Right ventricle myocardium superior (tissue), 1 donor: ENCODE data around the gene MYRIP. TPM values are rescaled to one million over a fixed set of nuclear protein-coding genes. Genes with fewer than 3 reads are reported as not detected.
"Not testable (repeated sequence)": the region's sequence is repeated elsewhere in the genome, so short reads cannot be mapped to it uniquely, and the experiment has no call there.

Source experiments
- ATAC-seq: fragments of 200-7000 bp; cut with Tn5 transposase; one replicate; pipeline ENCODE4 v1.9.1; 2020; ENCODE audit warnings: mild to moderate bottlenecking; ENCODE audit not compliant: poor library complexity
- DNase-seq: peaks from one replicate; pipeline ENCODE4 v3.0.0-alpha.2; 2020
- intact Hi-C: fragments of 100-400 bp; cut with DNase I; formaldehyde crosslinking; loops from one replicate; pipeline ENCODE4 v1.11.2; 2022
- long read RNA-seq: library from polyadenylated mRNA; unstranded; transcript quantifications from one replicate; pipeline ENCODE4 v2.0.0, GENCODE V29; 2021
- total RNA-seq: library from RNA; stranded (reverse); fragmentation: NEBNext Ultra II Directional; extraction: Animal tissue kit (Norgen Biotek cat#: 25700); gene quantifications from one replicate; pipeline ENCODE4 v1.2.1, GENCODE V29; 2021
- donor health status: DM: no; HTN: yes; CAD: no; lungs with severe emphysema.

The MYRIP gene
- total RNA-seq: 1.6 TPM
- long read RNA-seq, partial matches to known transcripts: 1 of 3 reads
- long read RNA-seq, other reads (novel, unspliced or antisense): 2 of 3 reads

GRCh38 chr3:39809181-39809994 lies at the start of gene MYRIP:
Gene MYRIP, plus strand, starts transcription at chr3:39809609. Its CDS starts 91,208 bp downstream, at chr3:39900817.
- DNase-seq (peak; percentile 73), ATAC-seq (peak; percentile 96)
- intact Hi-C loops: no loop called here

GRCh38 chr3:39760325-39760724 lies 49.1 kb upstream of the MYRIP start:
- DNase-seq (no peak), ATAC-seq (no peak)
- intact Hi-C loops: no loop called here

DNA sequence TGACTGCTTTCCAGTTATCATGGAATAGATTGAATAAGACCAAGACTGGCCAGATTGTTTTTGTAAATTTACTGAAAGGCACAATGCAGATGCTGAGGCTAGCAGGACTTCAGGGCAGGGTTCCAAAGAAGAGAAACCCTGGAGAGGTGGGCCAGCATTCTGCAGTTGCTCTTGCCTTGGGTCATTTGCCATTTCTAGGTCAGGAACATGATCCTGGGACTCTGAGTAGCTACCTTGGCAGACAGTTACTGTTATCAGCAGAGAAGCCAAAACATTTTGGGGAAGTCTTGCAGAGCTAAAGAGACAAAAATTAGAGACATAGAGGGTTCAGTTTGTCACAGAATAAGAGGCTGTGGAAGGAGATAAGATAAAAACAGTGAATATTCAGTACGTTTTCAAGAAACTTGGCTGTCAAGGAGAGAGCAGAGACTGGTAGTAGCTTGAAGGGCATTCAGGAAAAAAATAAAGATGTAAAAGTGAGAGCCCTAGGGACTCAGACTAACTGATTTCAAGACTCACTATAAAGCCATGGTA lies 46.8 kb upstream of the MYRIP start:
- ATAC-seq: no peak
- no peak for DNase-seq
- intact Hi-C loops: no loop called here

DNA sequence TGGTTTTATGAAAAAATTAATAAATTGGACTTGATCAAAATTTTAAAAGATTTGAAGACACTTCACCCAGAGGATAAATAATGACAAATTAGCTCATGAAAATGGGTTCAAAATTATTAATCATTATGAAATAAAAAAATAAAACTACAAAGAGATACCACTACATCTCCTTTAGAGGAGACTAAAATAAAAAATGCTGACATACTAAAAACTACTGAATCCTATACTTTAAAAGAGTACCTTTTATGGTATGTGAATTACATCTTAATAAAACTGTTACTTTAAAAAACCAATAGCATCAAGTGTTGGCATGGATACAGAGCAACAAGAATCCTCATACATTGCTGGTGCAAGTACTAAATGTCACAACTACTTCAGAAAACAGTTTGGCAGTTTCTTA lies 46.0 kb upstream of the MYRIP start:
- DNase-seq (no peak), ATAC-seq (no peak)
- intact Hi-C loops: no loop called here

DNA sequence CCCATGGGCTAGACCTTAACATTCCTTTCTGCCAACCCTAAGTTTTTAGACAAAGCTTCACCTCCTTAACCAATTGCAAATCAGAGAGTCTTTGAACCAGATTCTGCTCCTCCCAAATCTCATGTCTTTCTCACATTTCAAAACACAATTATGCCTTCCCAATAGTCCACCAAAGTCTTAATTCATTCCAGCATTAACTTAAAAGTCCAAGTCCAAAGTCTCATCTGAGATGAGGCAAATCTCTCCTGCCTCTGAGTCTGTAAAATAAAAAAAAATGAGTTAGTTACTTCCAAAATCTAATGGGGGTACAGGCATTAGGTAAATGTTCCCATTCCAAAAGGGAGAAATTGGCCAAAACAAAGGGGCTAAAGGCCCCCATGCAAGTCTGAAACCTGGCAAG lies 43.8 kb upstream of the MYRIP start:
- DNase-seq (no peak), ATAC-seq (no peak)
- intact Hi-C loops: no loop called here

- intact Hi-C loops: no loop called here
- ATAC-seq (no peak), DNase-seq (no peak)
These were observed 43.0 kb upstream of the MYRIP start for GRCh38 chr3:39766433-39766832.

DNA sequence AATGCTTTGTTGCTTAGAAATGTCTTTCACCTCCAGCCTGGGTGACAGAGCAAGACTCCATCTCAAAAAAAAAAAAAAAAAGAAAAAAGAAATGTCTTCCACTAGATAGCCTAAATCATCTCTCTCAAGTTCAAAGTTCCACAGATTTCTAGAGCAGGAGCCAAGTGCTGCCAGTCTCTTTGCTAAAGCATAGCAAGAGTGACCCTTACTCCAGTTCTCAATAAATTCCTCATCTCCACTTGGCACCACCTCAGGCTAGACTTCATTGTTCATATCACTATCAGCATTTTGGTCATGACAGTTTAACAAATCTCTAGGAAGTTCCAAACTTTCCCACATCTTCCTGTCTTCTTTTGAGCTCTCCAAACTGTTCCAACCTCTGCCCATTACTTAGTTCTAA lies 42.5 kb upstream of the MYRIP start:
- intact Hi-C loops, DNase-seq, ATAC-seq: not testable (repeated sequence)

DNA sequence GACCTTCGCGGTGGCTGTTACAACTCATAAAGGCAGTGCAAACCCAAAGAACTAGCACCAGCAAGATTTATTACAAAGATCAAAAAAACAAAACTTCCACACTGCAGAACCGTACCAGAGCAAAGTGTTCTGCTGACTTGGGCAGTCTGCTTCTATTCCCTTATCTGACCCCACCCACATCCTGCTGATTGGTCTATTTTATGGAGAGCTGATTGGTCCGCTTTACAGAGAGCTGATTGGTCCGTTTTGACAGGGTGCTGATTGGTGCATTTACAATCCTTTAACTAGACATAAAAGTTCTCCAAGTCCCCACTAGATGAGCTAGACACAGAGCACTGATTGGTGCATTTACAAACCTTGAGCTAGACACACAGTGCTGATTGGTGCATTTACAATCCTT lies 31.2 kb upstream of the MYRIP start:
- intact Hi-C loops: not testable (repeated sequence)

DNA sequence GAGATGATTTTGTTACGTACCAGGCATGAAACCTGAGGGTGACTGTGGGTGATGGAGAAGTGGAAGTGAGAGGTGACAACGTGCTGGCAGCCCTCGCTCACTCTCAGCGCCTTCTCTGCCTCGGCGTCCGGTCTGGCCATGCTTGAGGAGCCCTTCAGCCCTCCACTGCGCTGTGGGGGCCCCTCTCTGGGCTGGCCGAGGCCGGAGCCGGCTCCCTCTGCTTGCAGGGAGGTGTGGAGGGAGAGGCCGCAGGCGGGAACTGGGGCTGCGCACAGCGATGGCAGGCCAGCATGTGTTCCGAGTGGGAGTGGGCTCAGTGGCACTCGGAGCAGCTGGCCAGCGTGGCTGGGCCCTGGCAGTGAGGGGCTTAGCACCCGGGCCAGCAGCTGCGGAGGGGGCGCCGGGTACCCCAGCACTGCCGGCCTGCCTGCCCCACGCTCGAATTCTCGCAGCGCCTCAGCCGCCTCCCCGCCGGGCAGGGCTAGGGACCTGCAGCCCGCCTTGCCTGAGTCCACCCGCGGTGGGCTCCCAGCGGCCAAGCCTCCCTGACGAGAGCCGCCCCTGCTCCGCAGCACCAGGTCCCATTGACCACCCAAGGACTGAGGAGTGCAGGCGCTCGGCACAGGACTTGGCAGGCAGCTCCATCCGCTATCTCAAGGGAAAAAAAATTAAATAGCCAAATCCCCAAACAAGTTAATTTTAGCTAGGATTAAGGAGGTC lies 29.7 kb upstream of the MYRIP start:
- no peak for DNase-seq
- ATAC-seq: no peak
- intact Hi-C loops: no loop called here

More for the DNA sequence above, 31.2 kb upstream of the MYRIP start:
- DNase-seq, ATAC-seq: not testable (repeated sequence)

DNA sequence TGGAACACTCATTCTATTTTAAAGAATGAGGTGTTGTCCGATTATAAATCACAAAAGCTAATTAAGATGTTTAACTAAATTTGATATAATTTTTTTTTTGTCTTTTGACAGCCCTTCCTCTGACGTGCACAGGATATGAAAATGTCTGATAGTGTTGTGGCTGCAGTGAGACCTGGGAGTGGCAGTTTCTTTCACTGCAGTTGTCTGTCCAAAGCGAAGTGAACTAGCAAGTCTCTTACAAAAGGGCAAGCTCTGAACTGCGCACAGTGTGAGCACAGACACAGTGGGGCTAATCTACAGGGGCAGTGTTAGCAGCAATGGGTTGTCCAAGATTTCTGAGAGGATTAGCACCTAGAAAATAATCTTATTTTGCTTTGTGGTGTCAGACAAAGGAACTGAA lies 29.1 kb upstream of the MYRIP start:
- no peak for ATAC-seq
- DNase-seq: no peak
- intact Hi-C loops: no loop called here

DNA sequence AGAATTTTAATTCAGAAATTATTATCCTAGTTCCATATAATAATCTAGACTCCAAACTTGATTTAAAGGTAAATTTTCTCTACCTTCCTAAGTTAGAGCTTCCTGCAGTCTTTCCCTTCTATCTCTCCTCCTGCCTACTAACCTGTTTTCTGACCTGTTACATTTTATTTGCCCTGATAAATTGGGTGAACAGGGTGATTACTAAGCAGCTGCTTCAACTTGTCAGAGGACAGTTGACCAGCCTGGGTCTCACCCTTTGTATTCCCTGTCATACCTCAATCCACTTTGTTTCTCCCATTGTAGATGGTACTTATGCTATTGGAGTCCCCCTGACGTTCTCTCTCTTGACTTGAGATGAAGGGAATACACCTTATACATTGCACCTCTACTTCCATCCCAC lies 28.4 kb upstream of the MYRIP start:
- intact Hi-C loops: no loop called here
- ATAC-seq (no peak), DNase-seq (no peak)

DNA sequence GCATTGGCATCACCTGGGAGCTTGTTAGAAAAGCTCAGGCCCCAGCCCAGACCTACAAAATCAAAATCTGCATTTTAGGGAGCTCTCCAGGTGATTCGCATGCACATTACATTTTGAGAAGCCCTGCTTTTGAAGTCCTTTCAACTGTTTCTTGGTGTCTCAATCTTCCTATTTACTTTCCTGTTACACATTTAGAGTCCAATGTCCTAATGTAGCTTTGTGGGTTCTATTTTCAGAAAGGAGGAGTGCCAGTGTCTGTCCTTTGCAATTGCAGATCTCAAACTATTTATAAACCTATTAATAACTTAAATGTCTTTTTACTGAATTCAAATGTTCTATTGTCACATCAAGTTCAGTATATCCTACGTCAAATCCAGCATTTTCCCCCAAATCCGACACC lies 27.8 kb upstream of the MYRIP start:
- intact Hi-C loops: no loop called here
- peak; percentile 77 for ATAC-seq
- no peak for DNase-seq

DNA sequence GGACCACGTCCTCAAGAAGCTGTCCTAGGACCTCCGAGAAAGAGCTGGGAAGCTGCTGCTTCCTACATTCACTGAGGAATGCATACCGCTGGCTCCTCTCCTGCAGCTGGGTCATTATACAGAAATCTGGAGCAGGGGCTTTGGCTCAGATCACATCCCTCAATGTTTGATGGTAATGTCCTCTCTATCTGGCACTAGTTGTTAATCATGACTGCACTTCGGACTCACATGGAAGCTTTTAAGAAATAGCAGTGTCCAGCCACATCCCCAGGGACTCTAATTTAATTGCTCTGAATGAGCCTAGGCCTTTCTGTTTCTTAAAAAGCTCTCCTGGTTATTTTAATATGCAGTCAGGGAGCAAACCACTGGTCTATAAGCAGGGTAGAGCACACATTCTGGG lies 25.7 kb upstream of the MYRIP start:
- intact Hi-C loops: no loop called here
- DNase-seq (no peak), ATAC-seq (no peak)

- DNase-seq (no peak), ATAC-seq (no peak)
- intact Hi-C loops: no loop called here
These were observed 24.5 kb upstream of the MYRIP start for GRCh38 chr3:39784922-39785321.

GRCh38 chr3:39788128-39788883 lies 21.1 kb upstream of the MYRIP start:
- DNase-seq (no peak), ATAC-seq (no peak)
- intact Hi-C loops: no loop called here

DNA sequence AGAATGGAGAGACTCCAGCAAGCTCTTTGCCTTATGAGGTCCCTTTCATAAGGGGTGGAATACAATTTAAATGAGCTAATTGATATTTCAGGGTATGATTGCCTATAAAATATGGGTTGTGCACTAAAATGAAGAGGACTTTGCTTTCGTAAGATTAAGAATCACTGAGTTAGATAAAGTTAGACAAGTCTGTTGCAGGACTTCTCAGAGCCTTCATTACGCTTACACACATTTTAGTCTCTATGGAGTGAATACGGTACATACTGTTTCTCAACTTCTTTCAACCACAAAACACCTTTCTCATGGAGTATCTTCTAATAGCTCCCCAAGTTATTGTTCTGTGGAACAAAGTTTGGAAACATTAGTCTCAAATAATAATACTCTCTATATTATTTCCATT lies 17.8 kb upstream of the MYRIP start:
- intact Hi-C loops: loop anchor here (10.0 kb wide), 1 partner anchor 383 kb away; no protein-coding TSS in a partner anchor
- DNase-seq: no peak
- ATAC-seq: no peak

DNA sequence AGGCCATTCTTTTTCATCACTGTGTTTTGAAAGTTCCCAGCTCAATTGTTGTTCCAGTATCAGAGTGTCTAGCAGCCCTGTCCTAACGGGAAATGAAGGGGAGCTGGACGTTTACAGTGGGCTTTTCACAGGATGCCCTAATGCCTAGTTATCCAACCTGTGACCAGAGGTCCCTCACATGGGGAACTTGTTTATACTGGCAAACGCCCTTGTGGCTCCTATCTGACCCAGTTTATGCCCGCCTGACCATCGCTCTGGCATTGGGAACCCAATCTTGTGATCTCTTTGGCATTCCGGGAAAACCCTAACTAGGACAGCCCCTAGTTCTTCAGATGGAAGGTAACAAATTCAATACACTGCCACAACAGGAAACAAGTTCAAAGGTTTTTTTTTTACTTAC lies 14.5 kb upstream of the MYRIP start:
- DNase-seq (no peak), ATAC-seq (no peak)
- intact Hi-C loops: loop anchor here (10.0 kb wide), 1 partner anchor 380 kb away; no protein-coding TSS in a partner anchor

DNA sequence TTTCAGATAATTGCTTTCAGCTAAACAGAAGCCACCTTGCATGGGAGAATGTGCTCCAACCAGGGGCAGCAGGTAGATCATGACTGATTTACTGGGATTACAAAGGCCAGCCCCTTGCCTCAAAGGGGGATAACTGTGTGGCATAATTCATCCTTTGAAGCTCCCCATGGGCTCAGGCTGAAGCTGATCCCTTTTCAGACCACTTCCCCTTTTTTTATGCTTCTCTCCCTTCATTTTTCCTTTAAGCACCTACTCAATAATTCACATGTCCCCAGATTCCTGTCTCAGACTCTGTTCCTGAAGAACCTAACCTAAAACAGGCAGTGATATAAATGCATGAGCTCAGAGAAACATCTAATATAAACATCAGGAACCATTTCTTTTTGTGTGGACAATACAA lies 8.2 kb upstream of the MYRIP start:
- intact Hi-C loops: no loop called here
- DNase-seq (no peak), ATAC-seq (no peak)

DNA sequence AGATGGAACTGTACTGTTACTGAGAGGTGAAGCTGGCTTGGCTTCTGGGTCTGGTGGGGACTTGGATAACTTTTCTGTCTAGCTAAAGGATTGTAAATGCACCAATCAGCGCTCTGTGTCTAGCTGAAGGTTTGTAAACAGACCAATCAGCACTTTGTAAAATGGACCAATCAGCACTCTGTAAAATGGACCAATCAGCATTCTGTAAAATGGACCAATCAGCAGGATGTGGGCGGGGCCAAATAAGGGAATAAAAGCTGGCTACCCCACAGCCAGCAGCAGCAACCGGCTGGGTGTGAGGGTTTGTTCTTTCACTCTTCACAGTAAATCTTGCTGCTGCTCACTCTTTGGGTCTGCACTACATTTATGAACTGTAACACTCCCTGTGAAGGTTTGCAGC lies 6.9 kb upstream of the MYRIP start:
- intact Hi-C loops, DNase-seq, ATAC-seq: not testable (repeated sequence)
